SHP77 (cell line): ENCODE measurements around the gene CTXND2.
"Not testable (repeated sequence)": the region's sequence is repeated elsewhere in the genome, so short reads cannot be mapped to it uniquely, and the experiment has no call there.

Source experiments
- DNase-seq, 2 experiments: peaks; one replicate each; lab custom pipeline; 2025; lab: John Stamatoyannopoulos, UW

The CTXND2 gene

DNA sequence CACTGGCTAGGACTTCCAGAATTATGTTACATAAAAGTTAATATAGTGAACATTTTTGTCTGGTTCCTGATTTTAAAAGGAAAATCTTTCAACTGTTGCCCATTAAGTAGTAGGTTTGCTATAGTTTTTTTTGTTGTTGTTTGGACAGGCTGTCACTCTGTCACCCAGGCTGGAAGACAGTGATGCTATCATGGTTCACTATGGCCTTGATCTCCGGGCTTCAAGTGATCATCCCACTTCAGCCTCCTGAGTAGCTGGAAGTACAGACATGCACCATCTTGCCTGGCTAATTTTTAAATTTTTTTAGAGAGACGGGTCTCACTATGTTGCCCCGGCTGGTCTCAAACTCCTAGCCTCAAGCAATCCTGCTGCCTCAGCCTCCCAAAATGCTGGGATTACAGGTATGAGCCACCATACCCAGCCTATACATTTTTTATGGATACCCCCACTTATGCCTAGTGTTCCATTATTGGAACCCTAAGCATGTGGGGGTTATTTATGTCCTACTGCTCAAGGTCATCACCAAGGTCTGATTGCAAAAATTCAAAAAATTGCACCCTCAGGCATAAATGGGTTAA lies 6.5 kb downstream of the CTXND2 start:
- no peak for DNase-seq

DNA sequence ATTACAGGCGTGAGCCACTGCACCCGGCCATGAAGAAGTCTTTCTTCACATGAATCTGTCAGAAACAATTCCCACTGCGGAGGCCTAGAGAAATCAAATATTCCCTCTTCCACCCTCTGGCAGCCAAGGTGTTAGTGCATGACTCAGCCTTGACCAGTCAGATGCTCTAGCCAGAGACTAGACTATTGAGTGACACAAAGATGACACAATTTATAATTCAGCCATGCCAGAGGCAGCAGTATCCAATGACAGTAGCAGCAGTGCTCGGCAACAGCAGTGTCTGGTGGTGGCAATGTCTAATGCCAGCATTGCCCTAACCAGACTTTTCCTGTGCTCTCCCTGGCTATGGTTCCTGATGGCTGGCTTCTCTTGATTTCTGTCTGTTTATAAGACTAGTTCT lies 8.7 kb downstream of the CTXND2 start:
- DNase-seq: peak; percentile 39 to 66

DNA sequence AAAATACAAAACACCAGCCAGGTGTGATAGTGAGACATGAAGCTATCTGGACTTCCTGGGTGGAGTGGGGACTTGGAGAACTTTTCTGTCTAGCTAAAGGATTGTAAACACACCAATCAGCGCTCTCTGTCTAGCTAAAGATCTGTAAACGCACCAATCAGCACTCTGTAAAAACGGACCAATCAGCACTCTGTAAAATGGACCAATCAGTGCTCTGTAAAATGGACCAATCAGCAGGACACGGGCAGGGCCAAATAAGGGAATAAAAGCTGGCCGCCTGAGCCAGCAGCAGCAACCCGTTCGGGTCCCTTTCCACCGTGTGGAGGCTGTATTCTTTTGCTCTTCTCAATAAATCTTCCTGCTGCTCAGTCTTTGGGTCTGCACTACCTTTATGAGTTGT lies 12.9 kb downstream of the CTXND2 start:
- not testable (repeated sequence) for DNase-seq

DNA sequence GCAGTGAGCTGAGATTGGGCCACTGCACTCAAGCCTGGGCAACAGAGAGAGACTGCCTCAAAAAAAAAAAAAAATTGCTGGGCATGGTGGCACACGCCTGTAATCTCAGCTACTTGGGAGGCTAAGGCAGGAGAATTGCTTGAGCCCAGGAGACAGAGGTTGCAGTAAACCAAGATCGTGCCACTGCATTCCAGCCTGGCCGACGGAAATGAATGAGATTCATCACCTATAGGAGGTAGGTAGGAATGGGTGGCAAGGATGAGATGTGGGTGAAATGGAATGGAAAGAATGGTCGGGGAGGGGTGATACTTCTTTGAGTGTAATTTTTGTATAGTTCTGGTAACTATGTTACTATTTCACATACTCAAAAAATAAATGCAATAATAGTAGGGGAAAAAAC lies 15.4 kb downstream of the CTXND2 start:
- DNase-seq: no peak

DNA sequence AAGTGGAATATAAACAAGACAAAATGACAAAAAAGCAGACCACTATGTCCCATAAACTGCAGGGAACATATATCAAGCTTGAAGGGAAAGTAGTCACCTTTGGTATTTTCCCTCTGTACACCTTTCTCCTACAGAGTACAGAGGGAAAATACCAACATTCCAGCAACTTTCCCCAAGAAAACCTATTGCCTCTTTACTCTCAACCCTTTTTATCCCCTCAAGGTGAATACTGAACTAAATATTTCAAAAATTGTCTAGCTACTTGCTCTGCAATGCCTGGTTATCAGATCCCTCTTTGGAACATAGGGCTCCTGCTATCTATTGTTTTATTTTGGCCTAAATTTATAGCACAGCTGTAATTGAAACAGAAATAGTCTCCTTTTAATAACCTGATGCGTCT lies 15.8 kb downstream of the CTXND2 start:
- DNase-seq: no peak

DNA sequence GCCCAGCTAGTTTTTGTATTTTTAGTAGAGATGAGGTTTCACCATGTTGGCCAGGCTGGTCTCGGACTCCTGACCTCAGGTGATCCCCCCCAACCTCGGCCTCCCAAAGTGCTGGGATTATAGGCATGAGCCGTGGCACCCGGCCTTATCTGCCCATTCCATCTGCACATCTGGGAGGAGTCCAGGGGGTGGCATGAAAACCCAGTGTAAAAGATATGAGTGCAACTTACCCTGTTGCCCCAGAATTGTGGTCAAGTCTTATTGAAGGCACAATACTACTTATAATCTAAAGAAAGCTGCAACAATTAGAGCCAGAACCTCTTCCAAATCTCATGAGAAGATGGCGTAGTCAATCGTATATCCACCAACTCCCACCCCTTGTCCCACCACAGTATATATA lies 18.4 kb downstream of the CTXND2 start:
- DNase-seq: no peak

DNA sequence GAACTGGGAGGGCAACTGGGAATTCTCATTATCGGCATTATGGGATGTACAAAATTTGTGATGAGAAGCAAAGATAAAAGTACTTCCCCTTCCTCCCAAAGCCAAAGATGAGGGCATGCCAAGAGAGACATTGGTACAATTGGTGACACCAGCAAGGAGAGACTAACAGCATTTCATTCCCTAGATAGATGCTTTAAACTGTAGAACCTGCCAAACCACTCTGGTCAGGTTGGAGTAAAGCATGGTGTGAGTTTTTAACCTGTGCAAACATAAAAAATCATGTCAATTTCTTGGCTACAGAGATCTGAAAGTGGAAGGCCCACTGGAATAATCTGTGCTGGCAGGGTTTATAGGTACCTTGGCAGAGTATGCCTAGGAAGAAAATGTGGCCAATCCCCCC lies 19.4 kb downstream of the CTXND2 start:
- no peak for DNase-seq

DNA sequence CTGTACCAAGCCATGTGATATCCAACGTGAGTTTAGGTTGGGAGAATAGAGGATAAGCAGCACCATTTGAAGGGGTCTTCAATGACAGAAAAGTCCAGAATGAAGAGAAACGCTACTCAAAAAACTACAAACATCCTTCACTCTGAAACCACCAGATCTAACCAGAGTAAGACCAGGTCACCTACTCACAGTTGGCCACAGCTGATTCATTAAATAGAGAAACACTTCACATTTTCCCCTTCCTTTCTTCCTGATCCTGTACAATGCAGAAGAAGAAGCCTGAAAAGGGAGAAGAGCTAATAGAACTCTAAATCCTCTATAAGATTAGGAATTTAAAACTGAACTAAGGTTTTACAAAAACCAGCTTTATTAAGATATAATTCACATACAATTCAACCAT lies 19.9 kb downstream of the CTXND2 start:
- DNase-seq: no peak

DNA sequence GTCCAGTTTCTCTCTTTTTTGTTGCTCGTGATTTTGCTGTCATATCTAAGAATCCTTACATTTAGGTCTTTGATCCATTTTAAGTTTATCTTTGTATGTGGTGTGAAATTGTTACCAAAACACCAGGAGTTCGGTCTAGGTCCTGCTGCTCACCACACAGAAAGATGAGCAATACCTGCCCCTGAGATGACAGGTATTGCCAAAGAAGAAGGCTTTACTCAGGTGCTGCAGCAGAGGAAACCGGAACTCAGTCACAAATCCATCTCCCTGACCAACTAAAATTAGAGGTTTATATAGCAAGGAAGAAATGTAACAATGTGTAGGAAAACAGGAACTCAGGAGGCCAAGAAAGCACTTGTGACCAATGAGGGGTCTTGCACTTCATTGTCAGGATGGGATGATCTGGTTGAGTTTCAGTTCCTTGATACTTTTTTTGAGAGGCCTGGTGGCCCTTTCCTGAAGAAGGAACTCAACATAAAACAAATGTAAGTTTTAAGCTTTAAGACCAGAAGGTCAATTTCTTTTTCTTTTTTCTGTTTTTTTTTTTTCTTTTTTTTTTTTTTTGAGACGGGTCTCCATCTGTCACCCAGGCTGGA lies 22.7 kb downstream of the CTXND2 start:
- DNase-seq: no peak

DNA sequence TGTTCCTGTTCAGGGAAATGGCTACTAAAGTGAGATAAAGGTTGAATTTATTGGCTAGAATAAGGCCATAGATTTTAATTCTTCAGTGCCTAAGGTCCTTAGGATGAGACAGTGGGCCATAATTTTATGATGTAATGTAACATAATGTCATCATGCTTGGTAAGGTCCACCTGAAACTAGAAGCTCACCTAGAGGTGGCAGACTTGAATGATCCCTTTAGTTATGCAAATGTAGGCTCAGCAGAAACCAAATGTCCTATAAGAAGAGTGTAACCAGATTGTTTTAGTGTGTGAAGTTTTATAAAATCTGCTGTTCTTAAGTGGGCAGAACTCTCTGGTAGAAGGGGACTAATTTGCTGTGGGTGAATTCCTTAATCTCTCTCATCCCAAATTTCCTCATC lies 25.7 kb downstream of the CTXND2 start:
- no peak for DNase-seq

DNA sequence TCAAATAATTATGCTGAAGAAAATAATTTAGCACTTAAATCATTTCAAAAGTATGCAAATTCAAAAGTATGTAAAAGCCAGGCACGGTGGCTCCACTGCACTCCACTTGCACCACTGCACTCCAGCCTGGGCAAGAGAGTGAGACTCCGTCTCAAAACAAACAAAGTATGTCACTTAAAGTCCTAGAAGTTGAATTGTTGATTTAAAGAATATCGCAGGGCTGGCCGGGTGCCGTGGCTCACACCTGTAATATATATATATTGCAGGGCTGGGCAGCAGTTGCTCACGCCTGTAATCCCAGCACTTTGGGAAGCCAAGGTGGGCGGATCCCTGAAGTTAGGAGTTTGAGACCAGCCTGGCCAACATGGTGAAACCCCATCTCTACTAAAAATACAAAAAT lies 30.5 kb downstream of the CTXND2 start:
- DNase-seq: no peak

DNA sequence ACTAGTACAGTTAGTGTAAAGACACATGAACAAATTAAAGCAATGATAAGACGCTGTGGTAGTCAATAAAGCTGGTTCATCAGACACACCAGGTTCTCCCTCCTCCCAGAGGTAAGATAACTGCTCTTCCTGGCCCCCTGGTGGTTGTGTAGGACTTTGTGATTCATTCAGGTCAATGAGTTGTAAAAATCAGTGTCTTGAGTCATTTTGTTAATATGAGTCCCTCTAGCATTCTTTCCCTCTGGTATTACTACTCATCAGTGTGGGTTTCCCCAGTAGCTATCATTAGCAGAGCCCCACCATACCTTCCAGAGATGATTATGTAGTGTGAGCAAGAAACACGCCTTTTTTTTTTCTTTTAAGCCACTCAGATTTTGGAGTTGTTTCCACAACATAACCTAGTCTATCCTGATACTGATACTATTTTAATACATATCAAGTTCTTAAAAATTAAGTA lies 35.6 kb downstream of the CTXND2 start:
- DNase-seq: peak; percentile 87 to 88

DNA sequence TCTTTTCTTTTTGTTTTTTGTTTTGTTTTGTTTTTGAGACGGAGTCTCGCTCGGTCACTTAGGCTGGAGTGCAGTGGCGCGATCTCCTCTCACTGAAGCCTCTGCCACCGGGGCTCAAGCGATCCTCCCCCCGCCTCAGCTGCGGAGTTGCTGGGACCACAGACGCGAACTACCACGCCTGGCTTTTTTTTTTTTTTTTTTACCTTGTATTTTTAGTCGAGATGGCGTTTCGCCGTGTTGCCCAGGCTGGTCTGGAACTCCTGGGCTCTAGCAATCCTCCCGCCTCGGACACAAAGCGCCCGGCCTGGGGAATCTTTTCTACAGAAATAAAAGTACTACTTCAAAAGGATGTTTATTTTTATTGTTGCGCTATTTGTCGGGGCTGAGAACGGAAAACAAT lies 38.1 kb downstream of the CTXND2 start:
- peak; percentile 44 to 66 for DNase-seq

DNA sequence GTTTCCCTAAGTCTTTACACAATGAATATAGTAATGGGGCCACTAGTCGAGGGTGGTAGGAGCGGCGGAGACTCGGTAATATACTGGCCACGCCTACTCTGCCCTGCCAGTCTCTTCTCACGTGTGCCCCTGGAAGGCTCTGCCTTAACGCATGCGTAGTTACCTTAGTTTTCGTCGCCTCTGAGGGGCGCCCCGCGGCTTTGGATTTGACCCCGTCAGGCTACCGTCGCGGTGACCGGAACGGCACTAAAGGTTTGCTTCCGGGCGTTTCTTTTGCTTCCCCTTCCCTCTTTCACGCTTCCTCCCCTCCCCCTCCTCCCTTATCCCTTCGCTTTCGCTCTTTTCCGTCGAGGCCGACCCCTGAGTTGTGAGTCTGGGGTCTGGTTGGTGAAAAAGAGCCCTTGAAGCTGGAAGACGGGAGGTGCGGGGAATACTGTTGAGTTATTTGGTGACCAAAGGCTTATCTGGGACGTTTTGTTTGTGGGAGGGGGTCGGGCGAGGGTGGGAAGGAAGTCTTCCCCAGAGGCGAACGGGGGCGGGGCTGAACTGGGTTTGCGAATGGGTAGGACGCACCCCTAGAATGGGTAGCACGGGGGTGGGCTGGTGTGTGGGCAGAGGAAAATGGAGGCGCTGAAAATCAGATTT lies 39.3 kb downstream of the CTXND2 start, which contains the start of gene SETDB1:
TSS of gene SETDB1 (plus strand) at position 267 of the 645 bp plus-strand sequence. CDS start 1,352 bp downstream, outside the sequence.
- peak; percentile 100 for DNase-seq

DNA sequence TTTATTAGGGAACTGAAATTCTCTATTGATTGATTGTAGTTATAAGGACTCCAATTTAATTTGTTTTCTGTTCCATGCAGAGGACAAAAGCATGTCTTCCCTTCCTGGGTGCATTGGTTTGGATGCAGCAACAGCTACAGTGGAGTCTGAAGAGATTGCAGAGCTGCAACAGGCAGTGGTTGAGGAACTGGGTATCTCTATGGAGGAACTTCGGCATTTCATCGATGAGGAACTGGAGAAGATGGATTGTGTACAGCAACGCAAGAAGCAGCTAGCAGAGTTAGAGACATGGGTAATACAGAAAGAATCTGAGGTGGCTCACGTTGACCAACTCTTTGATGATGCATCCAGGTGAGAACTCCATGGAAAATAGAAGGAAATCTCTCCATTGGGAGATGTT lies 40.7 kb downstream of the CTXND2 start:
- DNase-seq: no peak

DNA sequence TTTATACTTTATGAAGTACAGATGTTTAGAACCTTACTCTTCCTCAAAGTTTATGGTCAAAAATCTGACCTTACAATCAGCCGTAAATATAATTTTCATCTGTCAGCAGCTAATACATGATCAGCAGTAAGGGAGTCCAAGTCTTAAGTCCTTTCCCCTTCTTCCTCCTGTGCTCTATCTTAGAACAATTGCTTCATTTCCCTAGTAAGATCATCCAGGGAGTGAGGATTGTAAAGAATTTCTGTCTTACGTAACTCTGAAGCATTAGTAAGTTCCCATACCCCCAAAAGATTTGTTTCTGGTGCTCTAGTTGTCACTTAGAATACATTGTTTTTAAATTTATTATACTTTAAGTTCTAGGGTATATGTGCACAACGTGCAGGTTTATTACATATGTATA lies 41.4 kb downstream of the CTXND2 start:
- no peak for DNase-seq

DNA sequence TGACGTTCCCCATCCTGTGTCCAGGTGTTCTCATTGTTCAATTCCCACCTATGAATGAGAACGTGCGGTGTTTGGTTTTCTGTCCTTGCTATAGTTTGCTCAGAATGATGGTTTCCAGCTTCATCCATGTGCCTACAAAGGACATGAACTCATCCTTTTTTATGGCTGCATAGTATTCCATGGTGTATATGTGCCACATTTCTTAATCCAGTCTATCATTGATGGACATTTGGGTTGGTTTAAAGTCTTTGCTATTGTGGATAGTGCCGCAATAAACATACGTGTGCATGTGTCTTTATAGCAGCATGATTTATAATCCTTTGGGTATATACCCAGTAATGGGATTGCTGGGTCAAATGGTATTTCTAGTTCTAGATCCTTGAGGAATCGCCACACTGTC lies 41.8 kb downstream of the CTXND2 start:
- not testable (repeated sequence) for DNase-seq

DNA sequence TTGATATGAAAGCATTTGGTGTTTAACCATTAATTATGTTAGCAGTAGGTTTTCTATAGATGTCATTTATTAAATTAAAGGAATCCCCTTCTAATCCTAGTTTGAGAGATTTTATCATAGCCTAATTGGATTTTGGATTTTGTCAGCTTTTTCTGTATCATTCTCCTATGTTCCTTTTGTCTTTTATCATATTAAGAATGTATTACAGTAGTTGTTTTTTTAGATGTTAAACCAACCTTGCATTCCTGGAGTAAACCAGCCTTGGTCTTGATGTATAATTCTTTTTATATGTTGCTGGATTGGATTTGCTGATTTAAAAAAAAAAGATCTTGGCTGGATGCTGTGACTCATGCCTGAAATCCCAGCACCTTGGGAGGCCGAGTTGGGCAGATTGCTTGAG lies 44.8 kb downstream of the CTXND2 start:
- DNase-seq: no peak

DNA sequence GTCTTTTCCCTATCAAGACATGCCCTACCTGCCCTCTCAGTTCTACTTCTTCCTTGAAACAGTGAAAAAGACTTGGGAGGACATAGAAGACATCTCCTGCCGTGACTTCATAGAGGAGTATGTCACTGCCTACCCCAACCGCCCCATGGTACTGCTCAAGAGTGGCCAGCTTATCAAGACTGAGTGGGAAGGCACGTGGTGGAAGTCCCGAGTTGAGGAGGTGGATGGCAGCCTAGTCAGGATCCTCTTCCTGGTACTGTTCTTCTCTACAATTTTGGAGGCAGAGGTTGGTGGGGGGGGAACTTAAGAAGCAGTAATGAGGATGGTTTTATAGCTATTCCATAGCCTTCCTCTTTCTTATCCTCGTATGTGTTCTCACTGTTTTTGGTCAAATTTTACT lies 57.9 kb downstream of the CTXND2 start:
- no peak for DNase-seq

DNA sequence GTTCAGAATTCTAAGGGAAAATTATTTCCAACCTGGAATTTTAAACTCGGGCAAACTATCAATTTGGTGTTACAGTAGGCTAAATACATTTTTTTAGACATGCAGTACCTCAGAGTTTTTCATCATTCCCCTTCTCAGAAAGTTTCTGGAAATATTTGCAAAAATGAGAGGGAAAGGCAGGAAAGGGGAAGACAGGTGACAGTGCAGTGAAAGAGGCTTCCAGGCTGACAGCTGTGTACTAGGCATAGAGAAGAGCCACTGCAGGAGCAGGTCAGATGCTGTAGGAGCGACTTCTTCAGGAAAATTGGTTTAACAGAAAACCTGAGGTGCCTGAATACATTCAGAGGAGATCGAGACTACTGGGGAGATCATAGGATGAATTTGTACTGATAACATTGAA lies 67.8 kb downstream of the CTXND2 start:
- no peak for DNase-seq

DNA sequence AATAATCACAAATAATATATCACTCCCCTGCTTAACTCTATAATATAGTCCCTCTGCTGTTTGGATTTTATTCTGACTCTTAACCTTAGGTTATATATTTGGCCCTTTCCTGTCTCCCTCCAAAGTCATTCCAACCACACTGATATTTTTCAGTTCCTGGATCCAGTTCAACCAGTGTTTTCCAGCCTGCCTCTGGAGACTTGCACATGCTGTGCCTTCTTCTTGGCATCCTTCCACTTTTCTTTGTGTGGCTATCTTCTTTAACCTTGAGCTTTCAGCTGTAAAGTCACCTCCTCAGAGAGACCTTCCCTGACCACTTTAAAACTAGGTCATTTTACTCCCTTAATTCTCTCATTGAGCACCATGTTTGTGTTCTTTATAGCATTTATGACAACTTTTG lies 68.3 kb downstream of the CTXND2 start:
- DNase-seq: no peak

DNA sequence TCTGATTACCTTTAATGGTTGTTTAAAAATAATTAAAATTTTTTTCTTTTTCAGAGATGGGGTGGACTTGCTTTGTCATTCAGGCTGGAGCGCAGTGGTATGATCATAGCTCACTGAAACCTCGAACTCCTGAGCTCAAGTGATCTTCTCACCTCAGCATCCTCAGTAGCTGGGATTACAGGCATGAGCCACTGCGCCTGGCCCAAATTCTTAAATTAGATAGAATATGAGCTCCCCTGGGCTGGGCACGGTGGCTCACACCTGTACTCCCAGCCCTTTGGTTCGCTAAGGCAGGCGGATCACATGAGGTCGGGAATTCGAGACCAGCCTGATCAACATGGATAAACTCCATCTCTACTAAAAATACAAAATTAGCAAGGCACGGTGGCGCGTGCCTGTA lies 70.7 kb downstream of the CTXND2 start:
- DNase-seq: no peak

DNA sequence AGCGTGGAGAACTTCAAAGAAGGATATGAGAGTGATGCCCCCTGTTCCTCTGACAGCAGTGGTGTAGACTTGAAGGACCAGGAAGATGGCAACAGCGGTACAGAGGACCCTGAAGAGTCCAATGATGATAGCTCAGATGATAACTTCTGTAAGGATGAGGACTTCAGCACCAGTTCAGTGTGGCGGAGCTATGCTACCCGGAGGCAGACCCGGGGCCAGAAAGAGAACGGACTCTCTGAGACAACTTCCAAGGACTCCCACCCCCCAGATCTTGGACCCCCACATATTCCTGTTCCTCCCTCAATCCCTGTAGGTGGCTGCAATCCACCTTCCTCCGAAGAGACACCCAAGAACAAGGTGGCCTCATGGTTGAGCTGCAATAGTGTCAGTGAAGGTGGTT lies 73.7 kb downstream of the CTXND2 start:
- no peak for DNase-seq

DNA sequence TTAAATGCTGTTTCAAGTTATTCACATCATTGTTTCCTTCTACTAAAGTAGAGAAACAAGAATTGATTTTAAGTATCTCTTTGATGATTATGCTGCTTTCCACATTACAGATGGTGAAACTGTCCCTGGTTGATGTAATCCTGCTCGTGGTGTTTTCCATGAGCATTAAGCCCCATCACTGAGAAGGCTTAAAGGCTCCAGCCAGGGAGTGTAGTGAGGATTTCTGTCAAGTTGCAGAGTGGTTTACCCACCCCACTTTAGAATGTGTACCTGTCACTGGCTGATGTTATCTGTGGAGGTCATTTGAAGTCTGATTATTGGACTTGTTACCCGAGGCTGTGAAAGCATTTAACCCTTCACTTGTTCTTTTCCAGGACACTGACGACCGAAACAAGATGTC lies 74.8 kb downstream of the CTXND2 start:
- DNase-seq: no peak
